H1 (cell line): Measurements from ENCODE around the gene PCDHA13. TPM values are rescaled to one million over a fixed set of nuclear protein-coding genes. Genes with fewer than 3 reads are reported as not detected.

Experiments used
- ASH2L ChIP-seq: fragments of 200-600, 300-600 bp; sonication (generic); IDR thresholded peaks from one replicate; pipeline ENCODE4 v1.7.1; 2017; ENCODE audit warnings: low read length
- CEBPB ChIP-seq: IDR thresholded peaks from 2 replicates; pipeline ENCODE4 v1.6.1; 2012; ENCODE audit warnings: low read depth, low read length
- CHD7 ChIP-seq: fragments of 300-600 bp; sonication (generic); IDR thresholded peaks from 2 replicates; pipeline ENCODE4 v1.7.1; 2012; ENCODE audit warnings: low read length, moderate library complexity, mild to moderate bottlenecking, inconsistent platforms; ENCODE audit not compliant: insufficient replicate concordance
- POLR2A ChIP-seq, 2 experiments: IDR thresholded peaks; 1 replicate in 1 of 2; 2 replicates in 1 of 2; pipeline ENCODE4 v1.6.1; 2011; ENCODE audit warnings: low read depth in 2 of 2, low read length in 2 of 2, mild to moderate bottlenecking in 2 of 2; ENCODE audit errors: control extremely low read depth in 1 of 2
- SAP30 ChIP-seq: fragments of 300-600 bp; sonication (generic); IDR thresholded peaks from 2 replicates; pipeline ENCODE4 v1.7.1; 2012; ENCODE audit warnings: low read length, moderate library complexity, mild to moderate bottlenecking, inconsistent platforms; ENCODE audit not compliant: insufficient read depth, insufficient replicate concordance
- SIN3A ChIP-seq, 2 experiments: IDR thresholded peaks in 1 of 2; conservative IDR thresholded peaks in 1 of 2; 2 replicates each; pipeline ENCODE4 v1.6.1; 2011 to 2012; ENCODE audit warnings: low read length in 2 of 2, improper control_type of control experiment in 1 of 2, low read depth in 1 of 2, mild to moderate bottlenecking in 1 of 2
- TBP ChIP-seq: IDR thresholded peaks from 2 replicates; pipeline ENCODE4 v1.6.1; 2011; ENCODE audit warnings: low read depth, low read length, improper control_type of control experiment
- YY1 ChIP-seq: IDR thresholded peaks from 2 replicates; pipeline ENCODE4 v1.6.1; 2011; ENCODE audit warnings: low read depth, mild to moderate bottlenecking, low read length
- polyA plus RNA-seq, 7 experiments: library from polyadenylated mRNA; depleted of rRNA in 3 of 7; stranded (reverse) in 5 of 7; unstranded in 2 of 7; fragments of >200 nt in 5 of 7; fragments of 200-250 nt in 2 of 7; gene quantifications; 1 replicate in 5 of 7; 2 replicates in 1 of 7; 4 replicates in 1 of 7; pipeline versions ENCODE4 v1.2.1 to v1.2.3, GENCODE V29; 2011 to 2013; ENCODE audit warnings: missing spikeins in 2 of 7, mixed read lengths in 2 of 7
- total RNA-seq: library from RNA; stranded (reverse); fragmentation: NEBNext Ultra II Directional; extraction: Animal tissue kit (Norgen Biotek cat#: 25700); gene quantifications from 2 replicates; pipeline ENCODE4 v1.2.1, GENCODE V29; 2021

PCDHA13 gene
- total and polyA plus RNA-seq, 2 of the 8 experiments (the other 6 are each of a cell fraction or from before 2014, with no cell fraction given) = 1.2 to 1.3 TPM

- TF ChIP-seq CHD7 = no peak
- TF ChIP-seq TBP = 0 out of 2 replicates have a peak, but pooled peaks have one; percentile 31
- peak in 1 of 2 experiments; percentile 68; a peak in 2 of 3 replicates for TF ChIP-seq POLR2A (IDR thresholded peaks at IDR 0.05; ENCODE audit: control extremely low read depth in 1 of 2, low read depth in 2 of 2, low read length in 2 of 2)
- TF ChIP-seq YY1 = no peak; the same call in 1 of the 2 replicates
- TF ChIP-seq SIN3A (conservative IDR thresholded peaks at IDR 0.05 in 1 of 2, IDR thresholded peaks at IDR 0.05 in 1 of 2; ENCODE audit: low read depth in 1 of 2, low read length in 2 of 2) = peak in 1 of 2 experiments; percentile 40; a peak in 1 of 4 replicates
- TF ChIP-seq ASH2L = peak; percentile 46
- TF ChIP-seq CEBPB = peak; percentile 31; the same call in 1 of the 2 replicates
- TF ChIP-seq SAP30 = no peak
These were observed 6.5 kb upstream of the PCDHA13 start, which contains the start of gene PCDHA12 (continued) for GRCh38 chr5:140875085-140876065.
